Ramos (cell line): ENCODE data around the gene SRCIN1.

Experiments
- in situ Hi-C: fragments of 300-500 bp; cut with MboI; formaldehyde crosslinking; loops from one replicate; pipeline ENCODE4 v1.14.3; 2022; ENCODE audit warnings: low sequenced_read_pairs; ENCODE audit not compliant: unreplicated experiment

The SRCIN1 gene

GRCh38 chr17:38585056-38585917 is 20.5 kb downstream of the SRCIN1 start:
- in situ Hi-C loops: no loop called here

DNA sequence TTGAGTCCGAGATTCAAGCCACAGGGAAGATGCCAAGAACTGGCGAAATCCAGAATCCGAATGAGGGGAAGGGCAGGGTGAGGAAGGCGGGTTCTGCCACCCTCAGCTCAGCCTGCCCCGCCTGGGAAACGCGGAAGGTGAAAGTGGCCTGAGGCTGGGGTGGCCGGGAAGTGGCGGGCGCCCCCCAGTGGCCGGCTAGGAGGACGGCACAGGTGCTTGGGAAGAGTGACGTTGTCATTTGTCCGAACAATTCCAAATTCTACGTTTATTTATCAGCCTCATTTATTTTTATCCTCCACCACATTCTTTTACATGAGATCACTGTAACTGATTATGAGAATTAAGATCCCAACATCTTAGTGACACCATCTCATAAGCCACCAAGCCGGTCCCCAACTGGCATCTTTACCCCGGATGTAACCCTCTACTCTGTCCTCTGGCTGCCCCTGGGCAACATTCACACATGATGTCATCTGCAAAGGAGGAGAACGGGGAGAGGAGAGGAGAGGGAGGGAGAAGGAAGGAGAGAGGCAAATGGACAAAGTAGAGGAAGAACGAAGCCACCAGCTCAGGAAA is 21.3 kb downstream of the SRCIN1 start:
- in situ Hi-C loops: no loop called here

- in situ Hi-C loops: no loop called here
Observed at GRCh38 chr17:38583828-38584349, 21.9 kb downstream of the SRCIN1 start.

DNA sequence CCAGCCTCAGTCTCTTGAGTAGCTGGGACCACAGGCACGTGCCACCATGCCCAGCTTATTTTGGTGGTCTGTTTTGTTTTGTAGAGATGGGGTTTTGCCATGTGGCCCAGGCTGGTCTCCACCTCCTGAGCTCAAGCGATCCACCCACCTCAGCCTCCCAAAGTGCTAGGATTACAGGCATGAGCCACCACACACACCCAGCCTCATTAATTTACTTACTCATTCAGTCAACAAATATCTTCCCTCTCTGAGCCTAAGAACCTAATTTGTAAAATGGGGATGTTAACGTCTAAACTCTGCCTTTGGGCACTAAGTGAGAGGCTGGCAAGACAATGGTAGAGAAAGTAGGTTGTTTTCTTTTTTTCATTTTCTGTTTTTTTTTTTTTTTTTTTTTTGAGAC is 22.6 kb downstream of the SRCIN1 start:
- in situ Hi-C loops: no loop called here

DNA sequence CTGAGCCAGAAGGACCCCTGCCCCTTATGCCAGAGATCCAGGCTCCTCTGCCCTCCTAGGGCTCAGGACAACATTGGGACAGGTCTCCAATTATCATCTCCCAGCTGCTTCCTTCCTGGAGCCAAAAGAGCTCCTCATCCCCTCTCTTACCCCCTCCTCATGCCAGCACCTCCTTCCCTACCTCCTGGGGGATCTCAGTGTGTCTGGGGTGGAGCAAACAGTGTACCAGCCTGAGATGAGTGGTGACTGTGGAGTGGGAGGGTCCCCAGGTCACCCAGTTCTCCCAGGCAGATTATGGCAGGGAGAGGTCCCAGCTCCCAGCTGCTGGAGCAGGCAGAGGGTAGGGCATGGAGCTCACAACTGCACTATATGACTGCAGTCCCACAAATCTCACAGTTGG is 23.7 kb downstream of the SRCIN1 start:
- in situ Hi-C loops: no loop called here

- in situ Hi-C loops: no loop called here
Observed at GRCh38 chr17:38579934-38580333, 25.8 kb downstream of the SRCIN1 start.

- in situ Hi-C loops: no loop called here
Observed at GRCh38 chr17:38579083-38579480, 26.7 kb downstream of the SRCIN1 start.

GRCh38 chr17:38578229-38579082 is 27.3 kb downstream of the SRCIN1 start:
- in situ Hi-C loops: no loop called here

GRCh38 chr17:38577645-38578173 is 28.0 kb downstream of the SRCIN1 start:
- in situ Hi-C loops: no loop called here

DNA sequence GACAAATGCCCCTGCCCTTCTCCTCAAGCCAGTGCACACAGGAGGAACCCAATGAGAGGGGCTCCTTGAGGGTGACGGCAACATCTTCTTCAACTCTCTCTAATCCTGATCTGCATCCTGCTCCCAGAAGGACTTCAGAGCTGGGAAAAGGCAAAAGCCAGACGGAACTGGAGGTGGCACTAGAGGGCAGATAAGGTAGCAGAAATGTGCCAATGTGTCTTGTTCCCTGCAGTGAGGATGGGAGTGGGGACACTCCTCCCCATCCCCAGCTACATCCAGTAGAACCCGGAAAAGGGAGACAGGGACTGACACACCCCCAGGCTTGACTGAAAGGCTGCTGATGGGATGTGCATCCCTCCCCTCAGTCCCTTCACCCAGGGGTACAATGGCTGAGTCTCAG is 28.5 kb downstream of the SRCIN1 start:
- in situ Hi-C loops: no loop called here

DNA sequence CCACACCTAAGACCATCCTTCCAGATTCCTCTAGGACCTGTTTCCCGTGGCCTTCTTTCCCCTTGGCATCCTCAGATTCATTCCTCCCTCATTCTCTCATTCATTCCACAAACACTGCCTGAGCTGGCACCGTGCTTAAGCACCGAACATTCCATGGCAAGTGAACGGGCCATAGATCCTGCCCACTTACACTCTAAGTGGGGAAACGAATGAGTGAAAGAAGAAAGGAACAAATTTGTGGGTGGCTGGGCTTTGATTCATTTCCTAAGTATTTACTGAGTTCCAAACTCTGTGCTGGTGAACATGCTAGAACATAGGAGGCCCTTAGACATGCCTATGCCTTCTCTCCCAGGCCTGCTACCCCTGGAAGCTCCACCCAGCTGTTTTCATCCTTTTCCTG is 30.0 kb downstream of the SRCIN1 start:
- in situ Hi-C loops: no loop called here

GRCh38 chr17:38574712-38575111 is 31.0 kb downstream of the SRCIN1 start:
- in situ Hi-C loops: loop anchor here (25.0 kb wide), 1 partner anchor 88 kb away; the partner anchor contains the start of gene EPOP

DNA sequence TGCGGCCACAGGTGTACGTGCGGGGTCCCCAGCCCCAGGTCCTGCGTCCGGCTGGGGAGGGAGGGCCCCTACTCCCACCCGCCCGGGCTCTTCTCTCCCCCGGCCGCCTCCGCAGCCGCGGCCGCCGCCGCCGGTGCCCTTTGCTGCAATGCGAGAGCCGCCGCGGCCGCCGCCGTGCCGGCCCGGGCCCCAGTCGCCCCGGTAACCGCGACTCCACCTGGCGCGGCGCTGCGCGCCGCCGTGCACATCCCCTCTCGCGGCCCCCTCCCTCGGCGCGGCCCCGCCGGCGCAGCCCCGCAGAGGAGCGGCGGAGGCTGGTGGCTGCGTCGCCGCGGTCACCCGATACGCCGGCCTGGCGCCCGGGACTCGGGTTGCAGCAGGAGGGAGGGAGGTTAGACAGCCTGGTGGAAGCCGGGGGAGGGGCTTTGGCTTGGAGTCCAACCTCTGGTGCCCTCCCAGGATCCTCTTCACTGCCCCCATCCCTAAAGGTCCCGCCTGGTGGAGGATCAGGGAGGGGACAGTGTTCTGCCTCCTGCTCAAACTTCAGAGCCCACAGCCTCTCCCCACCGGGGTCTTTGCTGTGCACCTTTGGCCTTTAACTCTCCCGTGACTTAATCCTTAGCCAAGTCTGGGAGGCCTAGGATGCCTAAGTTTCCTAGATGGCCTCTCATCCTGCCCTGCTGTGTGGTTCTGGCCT is 32.9 kb downstream of the SRCIN1 start:
- in situ Hi-C loops: loop anchor here (25.0 kb wide), 1 partner anchor 89 kb away; the partner anchor contains the start of gene EPOP

DNA sequence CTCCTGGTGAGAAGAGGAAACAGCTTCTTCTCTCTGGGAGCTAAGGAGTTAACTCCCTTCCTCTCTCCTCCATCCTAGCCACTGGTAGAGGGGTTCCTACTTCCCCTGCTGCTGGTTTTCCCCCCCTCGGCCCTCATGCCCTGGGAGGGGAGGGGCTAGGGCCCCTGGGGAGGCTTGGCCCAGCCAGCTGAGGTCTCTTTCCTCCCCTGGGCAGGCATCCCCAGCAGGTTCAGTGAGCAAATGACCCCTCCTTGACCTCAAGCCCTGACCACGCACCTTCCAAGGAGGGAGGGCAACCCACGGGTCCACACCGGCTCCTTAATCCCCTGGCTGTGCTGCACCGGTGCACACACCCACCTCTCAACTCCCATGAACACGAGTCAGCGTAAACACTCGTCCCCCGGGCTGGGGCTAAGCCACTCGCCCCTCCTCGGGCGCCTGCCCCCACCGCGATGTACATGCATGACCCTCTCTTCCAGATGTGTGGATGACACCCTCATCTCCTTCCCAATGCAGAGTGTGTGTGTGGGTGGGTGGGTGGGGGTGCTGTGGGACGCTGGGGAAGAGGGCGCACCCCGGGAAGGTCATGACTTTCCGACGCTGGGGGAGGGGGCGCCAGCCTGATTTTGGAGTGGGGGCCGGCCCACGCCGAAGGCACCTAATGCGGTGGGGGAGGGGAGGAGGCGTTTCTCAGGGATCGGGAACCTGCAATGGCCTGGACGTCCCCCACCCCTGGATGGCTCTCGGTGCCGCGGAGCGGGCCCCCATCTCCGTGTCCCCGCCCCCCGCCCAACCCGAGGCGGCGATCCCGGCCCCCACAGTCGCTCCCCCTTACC is 33.7 kb downstream of the SRCIN1 start:
- in situ Hi-C loops: loop anchor here (25.0 kb wide), 1 partner anchor 90 kb away; the partner anchor contains the start of gene EPOP

- in situ Hi-C loops: loop anchor here (25.0 kb wide), 1 partner anchor 92 kb away; the partner anchor contains the start of gene EPOP
Observed at GRCh38 chr17:38569701-38570512, 35.8 kb downstream of the SRCIN1 start.

GRCh38 chr17:38568845-38569510 is 36.8 kb downstream of the SRCIN1 start:
- in situ Hi-C loops: loop anchor here (25.0 kb wide), 1 partner anchor 93 kb away; the partner anchor contains the start of gene EPOP

DNA sequence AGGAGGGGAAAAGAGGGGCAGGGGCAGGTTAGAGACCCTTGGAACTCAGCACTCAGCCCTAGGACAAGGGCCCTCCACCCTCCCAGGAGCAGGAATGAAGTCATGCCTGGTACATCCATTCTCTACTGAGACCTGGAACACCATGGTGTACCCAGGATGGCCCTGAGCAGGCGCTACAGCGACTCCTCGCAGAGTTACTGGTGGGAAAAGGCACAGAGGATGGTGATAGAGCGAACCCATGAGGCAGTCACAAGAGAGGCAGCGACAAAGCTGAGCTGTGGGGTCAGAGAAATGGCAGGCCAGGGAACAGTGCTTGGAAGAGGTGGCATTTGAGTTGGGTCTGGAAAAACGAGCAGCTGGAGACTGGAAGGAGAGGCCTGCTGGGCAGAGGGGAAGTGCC is 37.5 kb downstream of the SRCIN1 start:
- in situ Hi-C loops: loop anchor here (25.0 kb wide), 1 partner anchor 94 kb away; the partner anchor contains the start of gene EPOP
